Measurements from ENCODE around the gene ZYG11A.

DNA sequence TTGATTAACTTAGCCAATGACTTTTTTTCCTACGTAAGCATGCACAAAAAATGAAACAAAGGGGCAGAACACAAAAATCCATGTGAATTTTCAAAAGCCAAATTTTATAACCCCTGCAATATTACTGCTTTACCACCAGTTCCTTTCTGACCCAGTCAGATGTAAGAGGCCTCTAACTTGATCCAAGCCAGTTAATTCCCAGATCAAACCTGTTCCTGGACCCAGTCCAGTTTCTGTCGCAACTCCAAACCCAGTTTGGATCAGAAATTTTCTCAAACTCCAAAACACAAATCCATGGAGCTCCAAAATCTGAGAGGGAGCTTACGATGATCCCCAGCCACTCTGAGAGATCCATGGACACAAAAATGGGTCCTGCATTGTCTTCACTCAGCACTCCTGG, 7.8 kb upstream of the ZYG11A start:
- no peak for TF ChIP-seq POLR2A (IDR thresholded peaks at IDR 0.05)
- TF ChIP-seq, protein P1, sequence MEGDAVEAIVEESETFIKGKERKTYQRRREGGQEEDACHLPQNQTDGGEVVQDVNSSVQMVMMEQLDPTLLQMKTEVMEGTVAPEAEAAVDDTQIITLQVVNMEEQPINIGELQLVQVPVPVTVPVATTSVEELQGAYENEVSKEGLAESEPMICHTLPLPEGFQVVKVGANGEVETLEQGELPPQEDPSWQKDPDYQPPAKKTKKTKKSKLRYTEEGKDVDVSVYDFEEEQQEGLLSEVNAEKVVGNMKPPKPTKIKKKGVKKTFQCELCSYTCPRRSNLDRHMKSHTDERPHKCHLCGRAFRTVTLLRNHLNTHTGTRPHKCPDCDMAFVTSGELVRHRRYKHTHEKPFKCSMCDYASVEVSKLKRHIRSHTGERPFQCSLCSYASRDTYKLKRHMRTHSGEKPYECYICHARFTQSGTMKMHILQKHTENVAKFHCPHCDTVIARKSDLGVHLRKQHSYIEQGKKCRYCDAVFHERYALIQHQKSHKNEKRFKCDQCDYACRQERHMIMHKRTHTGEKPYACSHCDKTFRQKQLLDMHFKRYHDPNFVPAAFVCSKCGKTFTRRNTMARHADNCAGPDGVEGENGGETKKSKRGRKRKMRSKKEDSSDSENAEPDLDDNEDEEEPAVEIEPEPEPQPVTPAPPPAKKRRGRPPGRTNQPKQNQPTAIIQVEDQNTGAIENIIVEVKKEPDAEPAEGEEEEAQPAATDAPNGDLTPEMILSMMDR (IDR thresholded peaks at IDR 0.05): no peak
